Embryonic facial prominence (tissue), 1 donor: ENCODE measurements around the gene PSAPL1.

ENCODE experiments used
- DNase-seq: peaks from one replicate; pipeline ENCODE4 v3.0.0-alpha.2; 2016; ENCODE audit errors: extremely low spot score

PSAPL1 gene, protein sequence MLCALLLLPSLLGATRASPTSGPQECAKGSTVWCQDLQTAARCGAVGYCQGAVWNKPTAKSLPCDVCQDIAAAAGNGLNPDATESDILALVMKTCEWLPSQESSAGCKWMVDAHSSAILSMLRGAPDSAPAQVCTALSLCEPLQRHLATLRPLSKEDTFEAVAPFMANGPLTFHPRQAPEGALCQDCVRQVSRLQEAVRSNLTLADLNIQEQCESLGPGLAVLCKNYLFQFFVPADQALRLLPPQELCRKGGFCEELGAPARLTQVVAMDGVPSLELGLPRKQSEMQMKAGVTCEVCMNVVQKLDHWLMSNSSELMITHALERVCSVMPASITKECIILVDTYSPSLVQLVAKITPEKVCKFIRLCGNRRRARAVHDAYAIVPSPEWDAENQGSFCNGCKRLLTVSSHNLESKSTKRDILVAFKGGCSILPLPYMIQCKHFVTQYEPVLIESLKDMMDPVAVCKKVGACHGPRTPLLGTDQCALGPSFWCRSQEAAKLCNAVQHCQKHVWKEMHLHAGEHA

DNA sequence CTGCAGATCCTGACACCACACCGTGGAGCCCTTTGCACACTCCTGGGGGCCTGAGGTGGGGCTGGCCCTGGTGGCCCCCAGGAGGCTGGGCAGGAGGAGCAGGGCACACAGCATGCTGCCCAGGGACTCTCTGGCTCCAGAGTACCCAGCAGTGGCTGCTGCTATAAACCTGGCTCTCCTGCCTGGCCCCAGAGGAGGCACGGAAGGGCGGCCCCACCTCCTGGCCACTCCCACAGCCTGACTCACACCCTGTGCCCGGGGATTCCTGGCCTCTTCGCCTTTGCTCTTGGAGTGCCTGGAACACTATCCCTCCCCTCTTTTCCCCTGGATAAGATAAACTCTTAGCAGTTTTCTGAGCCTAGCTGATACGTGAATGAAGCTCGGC, at the start of gene PSAPL1:
TSS of gene PSAPL1 (minus strand) at position 165 of the 385 bp plus-strand sequence. CDS start at position 114, 51 bp downstream.
- no peak for DNase-seq

DNA sequence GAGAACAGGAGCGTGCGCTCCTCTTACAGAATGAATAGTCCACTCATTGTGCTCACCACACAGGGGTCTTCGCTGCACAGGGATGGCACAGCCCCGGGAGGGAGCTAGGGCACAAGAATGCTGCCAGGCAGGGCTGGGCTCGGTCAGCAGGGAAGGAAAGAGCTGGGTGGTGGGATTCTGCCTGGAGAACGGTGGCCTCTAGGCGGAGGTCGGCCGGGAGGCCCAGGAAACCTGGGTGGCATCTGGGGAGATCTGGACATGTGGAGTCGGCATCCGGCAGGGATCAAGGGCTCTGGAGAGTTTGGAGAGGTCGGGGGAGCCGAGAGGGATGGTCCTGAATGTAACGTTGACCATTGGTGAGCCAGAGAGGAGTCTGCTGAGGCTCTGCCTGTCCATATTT, 46.5 kb upstream of the PSAPL1 start:
- DNase-seq: no peak

DNA sequence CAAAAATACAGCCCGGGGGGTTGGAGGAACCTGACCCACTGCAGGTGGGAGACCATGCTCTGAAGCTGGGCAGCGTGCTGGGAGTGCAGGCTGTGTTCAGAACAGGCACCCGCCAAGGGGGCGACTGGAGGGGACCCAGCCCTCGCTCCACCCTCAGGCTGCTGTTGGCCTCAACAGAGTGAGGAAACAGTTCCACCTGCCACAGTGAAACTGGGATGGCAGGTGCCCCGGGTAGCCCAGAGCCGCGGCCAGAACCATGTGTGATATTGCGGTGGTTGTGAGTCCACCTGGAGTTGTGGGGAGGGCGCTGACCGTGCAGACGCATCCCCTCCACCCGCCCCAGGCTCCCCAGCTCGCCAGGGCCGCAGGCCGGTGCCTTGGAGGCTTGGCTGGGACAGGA, 45.7 kb upstream of the PSAPL1 start:
- no peak for DNase-seq

DNA sequence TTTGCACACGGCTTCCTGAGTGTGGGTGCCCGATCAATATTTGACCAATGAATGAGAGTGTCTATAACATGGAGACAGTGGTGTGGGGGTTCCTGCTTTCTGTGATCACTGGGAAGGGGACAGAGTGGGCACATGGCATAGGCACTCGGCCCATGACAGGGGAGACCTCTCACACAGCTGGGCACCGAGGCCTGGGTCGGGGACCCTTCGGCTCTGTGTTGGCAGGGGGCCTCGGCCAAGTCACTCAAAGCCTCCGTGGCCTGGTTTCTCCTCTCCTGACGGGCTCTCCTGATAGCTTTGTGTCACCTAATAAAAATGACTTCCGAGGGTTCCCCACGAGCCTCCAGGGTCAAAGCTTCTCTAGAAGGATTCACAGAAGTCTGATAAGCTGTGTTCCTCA, 43.9 kb upstream of the PSAPL1 start:
- DNase-seq: no peak

DNA sequence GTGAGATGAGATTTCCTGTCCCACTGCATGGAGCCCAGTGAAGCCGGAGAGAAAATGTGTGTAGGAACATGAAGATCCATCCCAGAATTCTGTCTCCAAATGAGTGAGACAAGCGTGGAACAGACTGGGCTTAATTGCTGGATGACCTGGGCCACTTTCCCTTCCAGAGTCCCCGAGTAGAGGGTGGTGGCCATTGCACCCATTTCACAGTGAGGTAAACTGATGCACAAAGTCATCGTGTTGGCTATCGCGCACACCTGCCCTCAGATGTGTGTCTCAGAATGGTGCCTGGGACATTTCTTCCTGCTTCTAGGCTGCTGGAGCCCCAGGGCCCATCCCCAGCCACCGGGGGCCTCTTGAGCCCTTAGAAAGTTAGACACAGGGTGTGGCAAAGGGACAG, 43.0 kb upstream of the PSAPL1 start:
- DNase-seq: no peak

DNA sequence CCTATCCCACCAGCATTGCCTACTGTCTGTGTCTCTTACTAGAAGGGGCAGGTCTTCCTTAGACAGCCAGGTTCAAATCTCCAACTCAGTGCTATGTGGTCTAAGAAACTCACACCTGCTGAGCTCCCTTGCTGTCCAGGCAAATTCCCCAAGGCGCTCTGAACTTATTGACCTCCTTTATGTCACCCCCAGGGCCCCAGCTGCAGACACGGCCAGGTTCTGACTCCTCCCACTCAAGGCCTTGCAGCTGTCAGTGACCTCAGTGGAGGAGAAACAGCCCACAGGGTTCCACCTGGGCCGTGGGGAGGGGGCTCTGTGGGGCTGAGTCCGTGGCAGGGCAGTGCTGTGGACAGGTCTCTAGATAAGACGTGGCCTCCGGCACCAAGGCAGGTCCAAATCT, 42.1 kb upstream of the PSAPL1 start:
- DNase-seq: no peak

DNA sequence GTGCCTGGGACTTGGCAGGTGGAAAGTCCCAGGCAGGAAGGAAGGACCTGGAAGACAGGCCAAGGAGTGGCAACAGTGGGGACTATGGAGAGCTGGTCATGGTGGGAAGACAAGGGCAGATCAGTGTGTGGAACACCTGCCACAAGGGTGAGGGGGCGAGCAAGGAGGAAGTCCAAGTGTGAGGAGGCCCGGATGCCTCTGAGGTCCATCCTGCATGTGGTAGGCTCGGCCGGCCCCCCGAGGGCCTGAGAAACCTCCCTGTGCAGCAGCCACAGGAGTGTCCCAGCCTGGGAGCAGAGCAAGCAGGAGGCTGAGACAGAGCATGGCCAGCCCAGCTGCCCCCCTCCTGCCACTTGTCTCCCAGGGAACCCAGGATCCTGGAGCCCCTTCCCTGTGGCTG, 40.5 kb upstream of the PSAPL1 start:
- no peak for DNase-seq

DNA sequence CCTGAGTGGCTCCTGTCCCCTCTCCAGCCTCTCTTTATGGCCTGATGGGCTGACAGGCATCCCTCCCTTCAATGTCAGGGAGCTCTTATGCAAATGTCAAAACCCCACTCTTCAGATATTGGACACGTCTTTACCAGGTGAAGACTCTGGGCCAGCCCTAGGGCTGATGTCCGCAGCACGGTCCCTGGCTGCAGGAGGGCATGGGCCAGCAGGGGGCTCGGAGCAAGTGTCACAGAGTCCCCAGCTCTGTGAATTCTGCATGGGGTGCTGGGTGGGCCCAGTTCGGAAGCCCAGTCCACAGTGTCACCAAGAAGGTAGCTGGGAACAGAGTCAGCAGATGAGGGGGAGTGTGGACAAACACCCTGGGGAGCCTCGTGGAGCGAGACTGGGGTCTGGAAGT, 39.6 kb upstream of the PSAPL1 start:
- no peak for DNase-seq

DNA sequence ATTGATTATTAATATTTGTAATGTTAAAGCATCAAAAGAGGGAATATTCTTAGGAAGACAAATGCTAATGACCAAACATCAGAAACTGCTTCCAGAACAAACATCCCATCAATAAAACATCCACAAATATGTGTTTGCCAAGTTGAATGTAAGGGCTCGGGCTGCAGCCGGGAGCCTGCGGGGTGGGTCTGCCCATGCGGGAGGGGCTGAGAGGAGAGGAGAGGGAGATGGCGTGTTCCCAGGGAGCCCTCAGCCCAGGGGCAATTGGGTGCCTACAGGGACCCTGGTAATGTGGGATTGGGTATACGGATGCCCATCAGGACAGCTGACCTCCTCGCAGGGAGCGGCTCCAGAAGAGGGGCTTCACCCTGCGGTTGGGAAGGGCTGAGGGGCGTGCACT, 38.4 kb upstream of the PSAPL1 start:
- no peak for DNase-seq

DNA sequence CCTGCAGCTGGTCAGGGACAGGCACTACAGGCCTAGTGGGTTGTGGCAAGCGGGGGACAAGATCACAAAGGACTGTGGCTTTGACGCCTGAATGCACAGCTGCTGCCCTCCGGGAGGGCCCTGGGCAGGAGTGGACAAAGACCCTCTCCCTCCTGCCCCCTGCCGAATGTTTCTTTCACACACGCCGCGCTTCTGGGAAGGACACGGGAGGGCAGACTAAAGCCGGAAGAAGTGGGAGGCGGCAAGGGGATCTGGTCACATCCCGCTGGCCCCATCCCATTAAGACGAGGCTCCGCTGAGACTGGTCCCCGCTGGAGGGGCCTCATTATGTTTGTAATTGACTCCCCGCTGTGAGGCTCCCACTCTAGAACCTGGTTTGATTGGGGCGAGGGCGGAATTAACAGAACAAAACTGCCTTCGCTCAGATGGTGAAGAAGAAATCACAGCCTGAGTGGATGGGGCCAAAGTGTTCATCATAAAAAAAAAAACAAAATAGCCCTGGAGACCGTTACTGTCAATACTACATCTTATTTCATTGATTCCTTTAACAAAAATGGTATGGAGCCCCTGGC, 37.8 kb upstream of the PSAPL1 start:
- no peak for DNase-seq

DNA sequence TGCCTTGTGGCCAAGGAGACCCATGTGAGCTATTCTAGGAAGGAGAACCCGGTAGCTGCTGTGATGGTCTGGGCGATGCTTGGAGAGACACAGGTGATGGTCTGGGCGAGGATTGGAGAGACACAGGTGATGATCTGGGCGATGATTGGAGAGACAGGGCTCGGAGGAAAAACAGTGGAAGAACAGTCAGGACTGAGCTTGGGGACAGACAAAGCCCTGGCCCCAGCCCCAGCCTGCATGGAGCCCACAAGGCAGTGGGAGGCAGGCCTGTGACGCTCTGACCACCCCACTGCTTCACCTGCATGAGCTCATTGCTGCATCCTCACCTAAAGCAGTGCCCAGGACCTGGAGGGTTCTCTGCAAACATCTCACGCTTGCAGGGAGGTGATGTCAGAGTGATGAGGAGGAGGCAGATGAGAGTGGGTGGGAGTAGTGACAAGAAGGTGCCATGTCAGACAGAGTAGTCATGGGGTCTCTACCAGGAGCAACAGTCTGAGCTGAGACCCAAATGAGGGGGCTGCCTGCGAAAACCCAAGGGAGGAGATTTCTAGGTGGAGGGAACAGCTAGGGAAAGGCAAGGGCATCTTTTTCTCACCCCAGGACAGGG, 35.9 kb upstream of the PSAPL1 start:
- no peak for DNase-seq

DNA sequence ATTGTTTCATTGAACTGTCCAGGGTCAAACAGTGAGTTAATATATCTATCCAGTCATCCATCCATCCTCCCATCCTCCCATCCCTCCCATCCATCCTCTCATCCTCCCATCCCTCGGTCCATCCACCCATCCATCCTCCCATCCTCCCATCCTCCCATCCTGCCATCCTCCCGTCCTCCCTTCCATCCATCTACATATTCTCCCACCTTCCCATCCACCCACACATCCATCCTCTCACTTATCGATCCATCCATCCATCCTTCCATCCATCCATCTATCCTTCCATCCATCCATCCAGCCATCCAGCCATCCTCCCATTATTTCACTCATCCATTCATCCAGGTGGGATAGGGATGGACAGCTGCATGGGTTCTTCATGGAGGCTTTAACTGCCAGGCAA, 35.4 kb upstream of the PSAPL1 start:
- no peak for DNase-seq

DNA sequence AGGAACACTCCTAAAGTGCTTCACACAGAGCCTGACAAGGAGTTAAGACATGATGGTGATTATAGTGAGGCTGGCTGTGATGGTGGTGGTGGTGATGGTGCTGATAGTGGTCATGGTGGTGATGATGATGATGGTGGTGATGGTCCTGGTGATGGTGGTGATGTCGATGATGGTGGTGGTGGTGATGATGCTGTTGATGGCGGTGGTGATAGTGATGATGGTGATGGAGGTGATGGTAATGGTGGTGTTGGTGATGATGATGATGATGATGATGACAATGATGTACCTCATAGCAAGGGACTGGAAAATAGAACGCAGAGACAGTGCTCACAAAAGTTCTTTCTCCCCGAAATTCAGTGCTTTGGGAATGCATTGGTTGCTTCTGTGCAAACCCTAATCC, 34.3 kb upstream of the PSAPL1 start:
- DNase-seq: no peak

DNA sequence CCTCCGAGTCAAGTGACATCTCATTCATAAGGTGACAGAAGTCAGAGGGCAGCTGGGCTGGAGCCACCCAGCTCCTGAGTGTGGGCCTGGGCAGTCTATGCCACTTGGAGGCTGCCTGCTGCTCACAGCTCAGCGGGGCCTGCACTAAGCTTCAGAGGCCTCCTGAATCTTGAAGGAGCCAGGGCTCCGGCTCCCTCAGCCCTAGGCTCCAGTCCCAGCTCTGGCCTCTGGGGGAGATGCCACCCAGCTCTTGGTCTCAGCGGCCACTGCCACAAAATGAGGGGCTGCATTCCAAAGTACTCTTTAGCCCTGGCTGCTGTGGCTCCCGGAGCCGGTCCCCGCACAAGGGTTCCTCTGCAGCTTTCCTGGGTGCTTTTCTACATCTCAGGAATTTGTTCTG, 32.7 kb upstream of the PSAPL1 start:
- DNase-seq: no peak

DNA sequence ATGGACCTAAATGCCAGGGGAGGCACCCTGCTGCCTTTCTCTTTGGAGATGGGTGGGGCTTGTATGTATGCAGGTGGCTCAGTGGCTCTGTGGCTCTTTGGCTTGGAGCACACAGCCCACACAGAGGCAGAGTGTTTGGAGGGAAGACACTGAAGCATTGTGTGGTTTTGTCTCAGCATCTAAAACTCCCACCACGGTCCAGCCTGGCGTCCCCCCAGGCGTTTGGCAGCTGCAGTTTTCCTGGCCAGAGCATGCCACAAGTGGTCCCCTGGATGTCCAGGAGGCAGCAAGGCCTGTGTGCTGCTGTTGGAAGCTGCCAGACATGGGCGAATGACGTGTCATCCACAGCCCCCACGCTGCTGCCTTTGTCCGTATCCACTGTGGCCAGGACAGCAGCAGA, 32.2 kb upstream of the PSAPL1 start:
- DNase-seq: no peak

DNA sequence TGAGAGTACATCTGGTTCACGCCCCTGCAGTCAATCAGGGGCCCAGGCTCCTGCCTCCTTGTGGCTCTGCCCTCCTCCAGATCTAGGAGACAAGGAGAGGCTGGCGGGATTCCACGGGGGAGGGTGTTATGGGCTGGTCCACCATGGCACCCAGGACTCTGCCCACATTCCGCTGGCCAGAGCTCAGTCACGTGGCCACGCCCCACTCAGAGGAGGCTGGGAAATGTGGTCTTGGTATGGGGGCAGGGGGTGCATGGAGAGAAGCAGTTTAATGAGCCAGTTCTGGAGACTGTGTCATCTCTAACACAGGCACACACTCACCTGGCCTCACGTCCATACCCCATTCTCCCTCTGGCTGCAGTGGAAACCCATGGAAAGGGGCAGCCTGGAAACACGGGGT, 31.5 kb upstream of the PSAPL1 start:
- no peak for DNase-seq

DNA sequence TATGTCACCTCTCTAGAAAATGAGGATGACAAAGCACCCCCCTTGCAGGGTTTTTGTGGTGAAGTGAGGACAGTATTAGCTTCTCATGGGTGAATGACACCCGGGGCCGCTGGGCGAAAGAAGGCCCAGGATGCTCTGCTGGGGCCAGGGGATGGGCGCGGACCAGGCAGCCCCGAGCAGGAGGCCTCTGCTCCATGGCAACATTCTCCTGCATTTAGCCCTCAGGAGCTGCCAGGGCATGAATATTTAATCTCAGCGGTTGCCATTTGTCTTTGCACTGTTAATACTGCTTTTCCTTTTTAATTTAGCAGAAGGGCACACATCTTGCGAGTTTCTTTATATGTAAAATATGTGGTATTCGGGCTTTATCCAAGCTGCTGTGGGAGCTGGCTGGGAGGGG, 30.3 kb upstream of the PSAPL1 start:
- DNase-seq: no peak

DNA sequence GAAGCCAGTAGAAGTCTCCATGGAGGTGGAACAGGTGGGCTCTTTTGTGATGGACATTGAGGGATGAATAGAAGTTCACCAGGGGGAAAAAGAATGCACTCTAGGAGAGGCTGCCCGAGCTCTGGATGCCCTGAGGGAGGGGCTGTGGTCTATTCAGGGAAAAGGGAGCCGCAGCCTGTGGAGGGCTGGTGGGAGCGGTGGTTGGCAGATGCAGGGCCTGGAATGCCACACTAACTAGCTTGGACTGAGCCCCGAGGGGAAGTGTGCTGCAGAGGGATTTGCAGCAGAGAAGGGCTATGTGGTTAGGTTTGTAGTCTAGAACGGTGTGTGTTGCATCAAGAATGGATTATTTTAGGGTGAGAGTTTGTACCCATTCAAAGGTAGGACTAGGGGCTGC, 29.5 kb upstream of the PSAPL1 start:
- no peak for DNase-seq

DNA sequence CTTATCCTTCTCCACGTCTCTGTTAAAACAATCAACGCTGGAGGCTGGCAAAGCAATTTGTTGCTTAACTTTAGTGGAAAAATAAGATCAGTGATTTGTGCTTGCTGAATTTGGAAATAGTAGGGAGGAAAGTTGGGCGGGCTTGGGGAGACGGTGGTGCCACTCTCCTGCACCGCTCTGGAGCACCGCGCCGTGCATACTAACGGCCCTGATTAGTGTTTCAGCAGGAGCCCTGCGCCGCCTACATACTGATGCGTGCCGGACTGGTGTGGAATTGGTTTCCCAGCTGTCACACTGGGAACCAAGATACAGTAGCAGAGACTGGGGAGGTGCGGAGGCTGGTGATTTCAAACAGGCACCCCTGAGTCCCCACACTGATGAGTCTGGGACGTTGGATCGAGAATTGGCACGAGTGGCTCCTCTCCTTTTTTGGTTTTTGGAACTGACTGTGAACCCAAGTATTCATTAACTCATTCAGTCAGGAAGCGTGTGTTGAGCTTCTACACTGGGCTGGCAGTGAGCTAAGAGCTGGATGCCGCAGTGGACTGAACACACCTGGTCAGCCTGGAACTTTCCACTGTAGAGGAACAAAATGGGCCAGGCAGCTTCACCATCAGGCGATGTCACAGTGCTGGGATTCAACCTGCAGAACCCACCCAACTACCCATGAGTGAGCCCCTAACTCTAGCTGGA, 29.0 kb upstream of the PSAPL1 start:
- no peak for DNase-seq

DNA sequence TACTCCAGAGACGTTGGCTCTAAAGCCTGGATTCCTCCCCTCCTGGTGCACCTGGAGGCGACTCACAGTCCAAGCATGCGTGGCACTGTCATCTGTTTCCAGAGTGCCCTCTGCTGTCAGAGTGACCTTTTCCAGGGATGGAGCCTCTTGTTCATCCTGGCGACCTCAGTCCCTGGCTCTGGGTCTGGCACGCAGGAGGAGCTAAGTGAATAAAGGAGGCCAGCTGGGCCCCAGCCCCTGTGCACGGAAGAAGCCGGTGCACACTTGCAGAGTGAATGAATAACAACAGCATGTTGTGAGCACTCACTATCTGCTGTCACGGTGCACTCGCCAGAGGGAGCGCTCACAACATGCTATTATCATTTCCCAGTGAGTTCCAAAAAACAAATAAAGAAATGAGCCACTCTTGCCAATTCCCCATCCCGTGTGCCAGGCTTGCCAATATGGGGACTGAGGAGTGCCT, 27.8 kb upstream of the PSAPL1 start:
- no peak for DNase-seq

DNA sequence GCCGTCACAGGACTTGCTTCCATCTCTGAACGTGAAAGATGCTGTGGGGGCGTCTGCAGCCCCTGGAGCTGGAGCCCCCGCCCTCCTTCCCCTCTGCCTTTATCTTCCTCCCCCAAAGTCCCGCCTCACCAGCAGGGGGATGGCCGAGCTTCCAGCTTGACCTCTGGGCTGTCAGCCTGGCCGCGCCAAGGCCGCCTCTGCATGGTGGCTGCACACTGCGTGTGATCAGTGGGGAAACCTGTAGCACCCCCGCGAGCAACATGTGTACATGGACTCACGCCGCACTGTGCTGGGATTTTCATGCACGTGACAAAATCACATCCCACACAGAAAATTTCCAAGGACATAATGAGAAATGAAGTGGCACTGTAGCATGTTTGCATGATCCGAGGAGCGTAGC, 26.5 kb upstream of the PSAPL1 start:
- no peak for DNase-seq

DNA sequence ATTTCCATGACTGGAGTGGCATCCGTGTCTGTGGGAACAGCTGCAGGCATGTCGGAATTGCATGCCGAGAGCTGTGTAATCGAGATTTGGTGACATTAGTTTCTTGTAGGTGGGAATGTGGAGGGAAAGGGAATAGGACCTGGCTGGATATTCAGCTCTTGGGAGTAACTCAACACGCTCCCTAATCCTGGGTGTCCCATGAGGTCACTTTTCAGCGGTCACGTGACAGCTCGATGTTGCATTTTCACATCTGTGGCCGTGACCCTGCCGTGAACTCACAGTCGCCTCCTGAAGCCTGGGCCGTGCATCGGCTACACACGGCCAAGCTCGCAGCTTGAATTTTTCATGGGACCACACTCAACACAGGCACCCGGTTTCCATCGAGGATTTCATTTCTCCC, 25.8 kb upstream of the PSAPL1 start:
- DNase-seq: no peak
